Measurements from ENCODE around the gene UROC1.
"Not testable (repeated sequence)": the region's sequence is repeated elsewhere in the genome, so short reads cannot be mapped to it uniquely, and the experiment has no call there.

Gene UROC1

DNA sequence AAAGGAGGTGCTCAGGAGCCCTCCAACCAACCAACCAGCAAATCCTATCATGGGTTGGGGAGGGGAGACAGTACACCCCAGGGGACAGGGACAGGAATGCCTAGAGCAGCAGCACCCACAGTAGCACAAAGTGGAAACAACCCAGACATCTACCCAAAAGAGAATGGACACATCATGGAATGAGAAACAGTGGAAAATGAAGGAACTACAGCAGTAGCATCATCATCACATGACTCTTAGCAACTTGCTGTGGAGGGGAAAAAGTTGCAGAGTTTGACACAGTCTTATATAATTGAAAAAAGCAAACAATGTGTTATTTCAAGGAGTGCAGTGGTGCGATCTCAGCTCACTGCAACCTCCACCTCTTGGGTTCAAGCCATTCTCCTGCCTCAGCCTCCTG lies 30.1 kb upstream of the UROC1 start:
- DNase-seq (ENCODE audit: low read depth in 2 of 3, low spot score in 2 of 3), result no peak

DNA sequence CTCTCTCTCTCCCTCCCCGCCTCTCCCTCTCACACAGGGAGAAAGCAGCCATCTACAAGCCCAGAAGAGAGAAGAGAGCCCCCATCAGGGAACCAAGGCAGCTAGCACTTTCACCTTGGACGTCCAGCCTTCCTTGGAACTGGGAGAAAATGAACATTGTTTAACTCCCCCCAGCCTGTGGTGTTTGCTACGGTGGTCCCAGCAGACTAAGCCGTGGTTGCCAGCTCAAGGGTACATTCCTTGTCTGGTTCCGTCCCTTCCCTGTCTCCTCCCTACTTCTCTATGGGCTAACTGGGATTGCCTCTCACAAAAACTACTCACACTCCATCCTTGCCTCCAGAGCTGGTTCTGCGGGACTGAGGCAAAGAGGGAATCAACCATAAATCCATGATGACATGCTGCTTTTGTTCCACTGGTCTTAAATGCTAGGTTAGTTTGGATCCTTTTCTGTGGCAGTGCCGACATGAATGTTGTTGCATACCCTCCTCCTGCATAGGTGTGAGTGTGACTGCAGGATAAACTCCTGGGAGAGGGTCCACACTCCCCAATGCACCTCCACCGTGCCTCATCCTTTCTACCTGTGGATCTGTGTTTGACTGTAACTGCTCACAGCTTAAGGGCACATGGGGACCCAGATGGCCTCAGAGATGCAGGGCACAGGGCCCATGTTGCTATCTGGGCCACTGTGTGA lies 29.1 kb upstream of the UROC1 start:
- DNase-seq (ENCODE audit: low read depth in 2 of 3, low spot score in 2 of 3), result no peak

DNA sequence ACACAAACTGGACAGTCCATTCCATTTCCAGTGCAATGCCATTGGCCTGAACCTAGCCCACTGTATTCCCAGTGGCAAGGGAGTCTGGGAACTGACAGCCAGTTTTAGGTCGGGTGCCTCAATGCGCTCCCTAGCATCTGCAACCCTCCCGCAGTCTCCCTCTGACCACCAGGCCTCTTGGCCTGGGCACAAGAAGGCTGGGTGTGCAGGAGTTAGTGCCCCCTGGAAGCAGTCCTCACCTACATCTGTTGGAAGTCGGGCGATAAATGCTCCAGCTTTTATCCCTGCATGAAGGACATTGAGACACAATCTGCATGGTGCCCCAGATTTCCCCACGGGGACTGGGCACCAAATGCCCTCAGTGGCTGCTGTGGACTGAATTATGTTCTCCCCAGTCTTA lies 28.4 kb upstream of the UROC1 start:
- no peak for DNase-seq (ENCODE audit: low read depth in 2 of 3, low spot score in 2 of 3)

DNA sequence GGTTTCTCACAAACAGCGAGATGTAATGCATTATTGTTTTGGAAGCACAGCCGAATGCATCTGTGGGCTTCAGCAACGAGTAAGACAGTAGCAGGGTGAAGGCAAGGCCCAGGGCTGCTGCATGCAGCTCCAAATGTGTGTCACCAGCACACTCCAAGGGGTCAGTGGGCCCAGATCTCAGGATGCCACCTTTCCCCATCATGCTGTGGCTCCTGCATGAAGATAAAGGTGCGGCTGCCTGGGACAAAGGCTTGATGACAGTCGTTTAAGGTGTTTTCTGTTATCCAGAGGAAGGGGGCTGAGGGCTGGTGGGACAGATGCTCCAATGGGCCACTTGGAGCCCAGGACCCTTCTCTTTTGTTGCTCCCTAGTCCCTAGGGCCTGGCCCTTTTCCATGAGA lies 28.0 kb upstream of the UROC1 start:
- DNase-seq (ENCODE audit: low read depth in 2 of 3, low spot score in 2 of 3), result no peak

DNA sequence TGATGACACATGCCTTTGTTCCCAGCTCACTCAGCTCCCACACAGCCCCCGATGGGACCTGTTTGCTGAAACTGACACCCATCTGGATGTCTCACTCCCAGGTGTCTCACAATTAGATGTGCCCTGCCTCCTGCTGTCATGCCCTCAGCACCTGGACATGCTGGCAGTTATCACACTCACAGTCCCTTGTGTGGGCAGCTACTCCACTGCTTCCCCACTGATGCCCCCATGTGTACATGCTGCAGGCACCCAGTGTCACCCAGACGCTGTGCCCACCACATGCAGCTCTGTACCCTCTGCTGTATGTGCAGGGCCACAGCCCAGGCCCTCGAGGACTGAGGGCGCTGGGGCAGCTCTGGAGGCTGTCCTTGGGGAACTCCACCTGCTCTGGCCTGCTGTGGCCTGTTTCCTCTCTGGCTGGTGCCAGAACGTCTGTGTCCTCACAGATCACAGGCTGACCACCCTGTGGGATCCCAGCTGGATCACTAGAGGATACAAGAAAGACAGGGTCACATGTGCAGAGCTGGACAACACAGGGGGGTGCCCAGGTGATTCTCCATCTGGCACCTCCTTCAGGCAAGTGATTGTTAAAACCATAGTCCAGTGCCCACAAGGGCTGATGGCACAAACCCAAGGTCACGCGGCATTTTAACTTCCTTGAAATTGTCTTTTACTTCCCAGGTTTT lies 27.2 kb upstream of the UROC1 start:
- no peak for DNase-seq (ENCODE audit: low read depth in 2 of 3, low spot score in 2 of 3)

DNA sequence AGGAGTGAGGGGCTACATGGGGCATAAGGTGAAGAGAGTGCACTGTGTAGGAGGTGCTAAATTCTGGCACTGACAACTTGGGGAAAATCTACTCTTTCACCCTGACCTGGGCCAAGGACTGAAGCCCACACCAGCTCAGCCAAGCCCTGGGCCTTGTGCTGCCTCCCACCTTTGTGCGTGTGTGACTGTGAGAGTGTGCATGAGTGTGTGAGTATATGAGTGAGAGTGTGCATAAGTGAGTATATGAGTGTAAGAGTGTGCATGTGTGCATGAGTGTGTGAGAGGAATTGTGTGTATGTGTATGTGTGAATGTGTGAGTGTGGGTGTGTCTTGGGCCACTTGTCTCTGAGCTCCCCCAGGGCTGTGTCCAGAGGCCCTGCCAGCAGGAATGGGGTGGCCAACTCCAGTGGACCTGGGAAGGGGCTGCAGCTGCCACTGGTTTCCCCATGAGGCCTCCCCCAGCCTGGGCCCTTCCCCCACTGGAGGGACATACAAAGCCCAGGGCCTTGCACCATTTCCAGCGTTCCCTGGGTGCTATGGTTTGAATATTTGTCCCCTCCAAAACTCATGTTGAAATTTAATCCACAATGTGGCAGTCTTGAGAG lies 26.0 kb upstream of the UROC1 start:
- DNase-seq (ENCODE audit: low read depth in 2 of 3, low spot score in 2 of 3), result no peak

DNA sequence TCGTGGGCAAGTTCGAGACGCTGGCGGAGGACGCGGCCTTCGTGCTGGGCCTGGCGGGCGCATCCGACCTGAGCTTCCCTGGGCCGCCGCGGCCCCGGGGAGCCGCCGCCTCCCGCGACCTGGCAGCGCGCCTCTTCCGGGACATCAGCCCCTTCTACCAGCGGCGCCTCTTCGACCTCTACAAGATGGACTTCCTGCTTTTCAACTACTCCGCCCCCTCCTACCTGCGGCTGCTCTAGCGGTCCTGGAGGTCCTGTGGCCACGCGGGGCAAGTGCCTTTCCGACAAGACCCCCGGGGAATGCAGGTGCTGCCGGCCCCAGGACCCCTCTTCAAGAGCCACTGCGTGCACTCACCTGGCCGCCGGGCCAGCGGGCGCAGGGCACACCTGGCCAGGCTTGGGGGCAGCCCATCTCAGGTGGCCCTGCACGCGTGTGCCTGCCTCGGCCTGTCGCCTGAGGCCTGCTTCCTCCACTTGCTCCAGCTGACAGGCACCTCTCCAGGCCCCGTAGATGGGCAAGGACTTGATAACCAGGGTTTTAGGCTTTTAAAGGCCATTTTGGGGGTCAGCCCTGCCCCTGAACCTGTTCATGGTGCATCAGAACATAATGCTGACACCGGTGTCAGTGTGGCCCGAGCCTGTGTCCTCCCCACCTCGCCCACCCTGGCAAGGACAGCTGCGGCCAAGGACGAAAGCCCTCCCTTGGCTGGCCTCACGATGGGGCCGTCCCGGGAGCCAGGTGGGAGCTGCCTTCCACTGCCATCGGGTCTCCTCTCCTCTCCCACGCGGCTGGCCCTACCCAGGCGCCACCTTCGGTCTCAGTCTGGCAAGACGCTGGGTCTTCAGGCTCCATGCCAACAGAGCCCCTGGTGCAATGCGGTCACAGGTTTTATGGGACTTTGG lies 25.0 kb upstream of the UROC1 start:
- no peak for DNase-seq (ENCODE audit: low read depth in 2 of 3, low spot score in 2 of 3)

DNA sequence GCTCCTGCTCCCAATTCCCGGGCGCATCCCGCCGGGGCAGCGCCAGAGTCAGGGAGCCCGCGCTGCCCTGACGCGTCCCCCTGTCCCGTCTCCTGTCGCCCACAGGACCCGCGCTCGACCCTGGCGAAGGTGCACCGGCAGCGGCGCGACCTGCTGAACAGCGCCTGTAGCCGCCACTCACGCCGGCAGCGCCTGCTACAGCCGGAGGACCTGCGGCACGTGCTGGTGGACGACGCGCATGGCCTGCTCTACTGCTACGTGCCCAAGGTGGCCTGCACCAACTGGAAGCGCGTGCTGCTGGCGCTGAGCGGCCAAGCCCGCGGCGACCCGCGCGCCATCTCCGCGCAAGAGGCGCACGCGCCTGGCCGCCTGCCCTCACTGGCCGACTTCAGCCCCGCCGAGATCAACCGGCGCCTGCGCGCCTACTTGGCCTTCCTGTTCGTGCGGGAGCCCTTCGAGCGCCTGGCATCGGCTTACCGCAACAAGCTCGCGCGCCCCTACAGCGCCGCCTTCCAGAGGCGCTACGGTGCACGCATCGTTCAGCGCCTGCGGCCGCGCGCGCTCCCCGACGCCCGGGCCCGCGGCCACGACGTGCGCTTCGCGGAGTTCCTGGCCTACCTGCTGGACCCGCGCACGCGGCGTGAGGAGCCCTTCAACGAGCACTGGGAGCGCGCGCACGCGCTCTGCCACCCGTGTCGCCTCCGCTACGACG lies 24.2 kb upstream of the UROC1 start:
- no peak for DNase-seq (ENCODE audit: low read depth in 2 of 3, low spot score in 2 of 3)

DNA sequence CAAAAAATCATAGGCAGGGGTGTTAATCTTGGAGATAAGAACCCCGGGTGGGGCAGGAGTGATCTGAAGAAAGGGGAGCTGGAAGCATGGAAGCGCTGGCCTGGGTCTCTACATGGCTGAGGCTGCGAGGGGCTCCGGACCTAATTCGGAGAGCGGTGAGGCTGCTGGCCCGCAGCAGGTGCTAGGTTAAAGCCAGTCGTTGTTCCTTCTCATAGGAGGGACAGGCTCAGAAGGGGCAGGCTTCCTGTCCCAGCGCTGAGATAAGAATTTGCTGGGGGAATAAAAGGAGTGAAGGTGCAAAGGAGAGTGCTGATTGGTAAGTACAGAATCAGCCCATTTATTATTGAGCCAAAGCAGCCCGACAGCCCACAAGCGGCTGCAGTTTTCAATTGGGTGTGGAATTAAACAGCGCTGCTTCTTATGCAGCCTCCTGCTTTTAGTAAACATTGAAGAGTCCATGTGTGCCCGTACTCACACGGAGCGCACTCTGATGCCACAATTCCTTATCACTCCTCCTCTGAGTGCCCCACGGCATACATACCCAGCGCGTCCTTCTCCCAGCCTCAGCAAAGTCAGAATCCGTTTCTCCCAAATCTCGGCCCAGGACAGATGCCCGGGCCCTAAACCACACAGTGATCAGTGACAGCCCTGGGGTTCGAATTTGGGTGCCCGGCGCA lies 23.5 kb upstream of the UROC1 start:
- no peak for DNase-seq (ENCODE audit: low read depth in 2 of 3, low spot score in 2 of 3)

DNA sequence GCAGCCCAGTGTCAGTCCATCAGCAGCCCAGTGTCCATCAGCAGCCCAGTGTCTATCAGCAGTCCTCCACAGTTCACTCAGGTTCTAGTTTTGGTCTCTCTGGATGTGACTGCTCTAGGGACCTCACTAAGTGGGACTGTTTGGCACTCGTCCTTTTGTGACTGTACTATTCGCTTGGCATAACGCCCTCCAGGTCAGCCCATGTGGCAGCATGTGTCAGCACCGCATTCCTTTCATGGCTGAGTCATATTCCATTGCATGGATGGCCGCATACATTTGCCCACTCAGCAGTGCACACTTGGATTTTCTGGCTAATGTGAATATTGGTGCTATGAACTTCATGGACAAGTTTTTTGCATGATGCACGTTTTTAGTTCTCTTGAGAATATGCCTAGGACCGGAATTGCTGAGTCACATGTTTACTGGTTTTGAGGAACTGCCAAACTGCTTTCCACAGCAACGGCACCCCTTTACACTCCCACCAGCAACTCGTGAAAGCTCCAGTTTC lies 22.8 kb upstream of the UROC1 start:
- no peak for DNase-seq (ENCODE audit: low read depth in 2 of 3, low spot score in 2 of 3)

DNA sequence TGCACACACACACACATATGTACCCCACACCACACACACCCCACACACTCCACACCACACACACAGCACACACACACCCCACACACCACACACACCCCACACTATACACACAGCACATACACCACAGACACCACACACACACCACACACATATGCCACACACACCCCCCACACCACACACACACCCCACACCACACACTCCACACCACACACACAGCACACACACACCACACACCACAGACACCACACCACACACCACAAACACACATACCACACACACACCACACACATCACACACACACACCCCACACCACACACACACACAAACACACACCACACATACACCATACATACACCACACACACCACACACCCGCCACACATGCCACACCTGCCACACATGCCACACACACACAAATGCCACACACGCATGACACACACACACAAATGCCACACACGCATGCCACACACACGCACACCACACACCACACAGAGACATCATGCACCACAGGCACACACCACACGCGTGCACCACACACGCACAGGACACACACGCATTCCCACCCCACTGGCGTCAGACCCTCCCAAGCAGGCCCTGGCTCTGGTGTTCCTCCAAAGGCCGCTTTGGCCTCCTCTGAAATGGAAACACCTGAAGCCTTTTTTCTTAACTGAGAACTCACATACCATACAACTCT lies 22.1 kb upstream of the UROC1 start:
- no peak for DNase-seq (ENCODE audit: low read depth in 2 of 3, low spot score in 2 of 3)

DNA sequence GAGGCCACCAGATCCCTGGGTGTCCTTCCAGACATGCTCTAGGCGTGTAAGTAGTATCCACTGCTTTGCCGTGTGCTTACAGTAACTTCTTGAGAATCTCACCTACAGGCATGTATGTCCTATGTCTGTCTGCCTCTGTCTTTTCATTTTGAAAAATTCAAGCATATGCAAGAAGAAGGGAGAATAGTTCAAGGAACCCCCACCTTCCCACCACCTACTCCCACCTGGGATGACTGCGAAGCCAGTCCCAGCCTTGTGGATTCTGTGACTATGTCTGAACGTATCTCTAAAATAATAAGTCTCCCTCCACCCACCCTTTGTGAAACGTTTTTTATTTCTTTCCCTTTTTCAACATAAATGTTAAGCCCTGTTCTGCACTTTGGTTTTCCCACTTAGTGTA lies 21.4 kb upstream of the UROC1 start:
- DNase-seq (ENCODE audit: low read depth in 2 of 3, low spot score in 2 of 3), result no peak

DNA sequence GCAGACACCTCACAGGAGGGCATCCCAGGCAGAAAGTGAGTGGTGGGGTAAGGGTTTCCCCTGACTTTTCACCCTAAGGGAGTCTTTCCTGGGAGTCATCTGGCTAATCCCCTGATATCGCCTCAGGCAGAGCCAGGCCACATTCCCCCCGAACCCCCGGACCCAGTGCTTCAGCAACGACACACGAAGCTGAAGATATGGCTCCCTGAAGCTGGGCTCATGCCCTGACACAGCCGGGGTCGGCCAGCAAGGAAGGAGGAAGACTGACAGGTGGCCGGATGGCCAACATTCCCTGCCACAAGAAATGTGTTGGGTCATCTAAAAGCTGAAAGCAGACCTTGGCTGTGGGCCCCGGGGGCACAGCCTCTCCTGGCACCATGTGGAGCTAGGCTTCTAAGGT lies 20.7 kb upstream of the UROC1 start:
- DNase-seq (ENCODE audit: low read depth in 2 of 3, low spot score in 2 of 3), result no peak

DNA sequence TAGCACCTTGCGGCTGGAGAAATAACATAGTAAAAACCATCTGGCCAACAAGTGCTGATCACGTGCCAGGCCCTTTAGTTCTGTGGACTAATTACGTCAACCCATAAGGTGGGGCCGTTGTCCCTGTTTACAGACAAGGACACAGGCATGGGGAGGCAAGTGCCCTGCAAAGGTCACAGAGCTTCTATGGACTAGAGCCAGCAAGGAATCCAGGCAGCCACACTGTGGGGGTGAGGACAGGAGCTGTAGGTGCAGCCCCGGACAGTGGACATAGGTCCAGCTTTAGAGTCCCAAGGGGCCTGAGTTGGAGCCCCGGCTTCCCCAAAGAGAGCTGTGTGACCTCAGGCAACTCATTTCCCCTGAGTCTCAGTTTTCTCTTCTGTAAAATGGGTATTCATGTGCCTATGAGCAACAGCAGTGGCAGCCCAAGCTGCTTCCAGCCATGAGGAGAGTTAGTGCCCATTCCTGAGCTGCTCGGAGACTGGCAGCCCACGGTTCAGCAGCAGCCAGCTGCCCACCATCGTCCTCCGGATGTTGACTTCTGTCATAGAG lies 20.2 kb upstream of the UROC1 start:
- no peak for DNase-seq (ENCODE audit: low read depth in 2 of 3, low spot score in 2 of 3)

DNA sequence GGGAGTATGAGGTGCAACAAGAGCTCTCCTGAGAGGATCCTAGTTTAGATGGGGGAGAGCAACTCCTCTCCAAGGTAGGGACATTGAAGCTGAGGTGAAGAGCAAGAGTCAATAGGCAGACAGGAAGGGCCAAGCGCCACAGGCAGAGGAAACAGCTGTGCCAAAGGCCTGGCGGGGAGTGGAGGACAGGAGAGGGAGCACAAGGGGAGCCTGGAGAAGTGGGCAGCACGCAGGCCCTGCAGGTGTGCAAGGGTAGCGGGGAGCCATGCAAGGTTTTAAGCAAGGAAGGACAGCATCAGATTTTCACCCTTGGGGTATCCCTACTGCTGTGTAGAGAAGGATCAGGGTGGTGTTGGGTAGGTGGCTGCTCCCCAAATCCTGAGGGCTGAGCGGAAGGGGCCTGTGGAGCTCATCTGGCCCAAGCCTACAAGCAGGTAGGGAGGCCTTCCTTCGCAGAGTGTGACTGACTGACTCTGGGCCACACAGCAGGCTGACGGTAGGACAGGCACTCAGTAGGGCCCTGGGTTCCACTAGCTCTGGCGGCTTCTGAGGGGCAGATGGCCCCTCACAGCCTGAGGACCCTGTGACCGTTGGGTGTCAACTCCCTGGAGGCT lies 19.6 kb upstream of the UROC1 start:
- DNase-seq (ENCODE audit: low read depth in 2 of 3, low spot score in 2 of 3), result no peak

DNA sequence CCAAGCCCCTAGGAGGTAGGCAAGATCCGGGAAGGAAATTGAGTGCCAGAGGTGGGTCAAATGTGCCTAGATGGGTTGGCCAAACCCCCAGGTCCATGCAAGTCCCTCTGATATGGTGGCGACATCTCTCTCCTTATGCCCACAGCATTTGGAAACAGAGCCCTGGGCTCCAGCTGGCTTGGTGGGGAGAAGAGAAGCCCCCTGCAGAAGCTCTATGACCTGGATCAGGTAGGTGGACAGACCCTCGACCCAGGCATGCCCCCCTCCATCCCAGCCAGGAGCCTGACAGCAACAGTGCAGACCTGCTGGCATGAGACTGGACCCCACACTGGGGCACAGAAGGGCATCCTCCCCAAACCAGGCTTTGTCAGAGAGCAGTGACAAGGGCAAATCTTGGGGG lies 18.6 kb upstream of the UROC1 start:
- no peak for DNase-seq (ENCODE audit: low read depth in 2 of 3, low spot score in 2 of 3)

DNA sequence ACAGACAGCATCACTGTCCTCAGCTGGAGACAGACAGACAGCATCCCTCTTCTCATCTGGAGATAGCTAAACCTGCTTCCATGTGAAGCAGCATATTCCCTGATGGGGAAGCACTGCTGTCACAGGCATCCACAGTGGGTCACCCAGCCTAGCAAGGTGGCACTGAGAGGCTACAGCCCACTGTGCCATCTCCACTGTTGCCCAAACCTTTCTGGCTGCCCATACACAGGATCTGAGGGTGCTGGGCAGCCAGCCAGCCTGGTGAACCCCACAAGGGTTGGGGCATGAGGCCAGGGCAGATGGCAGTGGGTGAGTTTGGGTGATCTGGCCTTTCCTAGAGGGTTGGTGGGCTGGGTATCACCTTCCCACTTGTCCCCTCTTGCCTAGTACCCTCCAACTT lies 18.1 kb upstream of the UROC1 start:
- DNase-seq (ENCODE audit: low read depth in 2 of 3, low spot score in 2 of 3), result no peak

DNA sequence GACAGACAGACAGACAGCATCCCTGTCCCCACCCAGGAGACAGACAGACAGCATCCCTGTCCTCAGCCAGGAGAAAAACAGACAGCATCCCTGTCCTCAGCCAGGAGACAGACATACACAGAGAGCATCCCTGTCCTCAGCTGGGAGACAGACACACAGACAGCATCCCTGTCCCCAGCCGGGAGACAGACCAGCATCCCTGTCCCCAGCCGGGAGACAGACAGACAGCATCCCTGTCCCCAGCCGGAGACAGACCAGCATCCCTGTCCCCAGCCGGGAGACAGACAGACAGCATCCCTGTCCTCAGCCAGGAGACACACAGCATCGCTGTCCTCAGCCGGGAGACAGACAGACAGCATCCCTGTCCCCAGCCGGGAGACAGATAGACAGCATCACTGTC lies 17.1 kb upstream of the UROC1 start:
- not testable (repeated sequence) for DNase-seq (ENCODE audit: low read depth in 2 of 3, low spot score in 2 of 3)

DNA sequence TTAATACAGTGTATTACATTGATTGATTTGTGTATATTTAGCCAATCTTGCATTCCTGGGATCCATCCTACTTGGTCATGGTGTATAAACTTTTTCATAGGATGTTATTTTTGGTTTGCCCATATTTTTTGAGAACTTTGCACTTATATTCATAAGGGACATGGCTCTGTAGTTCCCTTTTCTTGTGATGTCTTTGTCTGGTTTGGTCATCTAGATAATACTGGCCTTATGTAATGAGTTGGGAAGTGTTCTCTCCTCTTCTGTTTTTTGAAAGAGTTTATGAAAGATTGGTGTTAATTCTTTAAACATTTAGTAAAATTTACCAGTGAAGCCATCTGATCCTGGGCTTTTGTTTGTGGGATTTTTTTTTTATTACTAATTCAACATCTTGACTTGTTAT lies 15.9 kb upstream of the UROC1 start:
- no peak for DNase-seq (ENCODE audit: low read depth in 2 of 3, low spot score in 2 of 3)

All from activated CD8-positive, alpha-beta memory T cell treated with anti-CD3 and anti-CD28 coated beads for 48 hours (primary cell).